Neural progenitor cell (in vitro differentiated cells): ENCODE results near the gene EFCAB11.

ENCODE experiments used
- CTCF ChIP-seq: fragments of 200-600 bp; sonication (generic); IDR thresholded peaks from 2 replicates; pipeline ENCODE4 v1.5.1; 2017; ENCODE audit warnings: antibody characterized with exemption, mild to moderate bottlenecking
- EZH2 ChIP-seq: fragments of 200-600 bp; sonication (generic); IDR thresholded peaks from 2 replicates; pipeline ENCODE4 v1.6.1; 2017; ENCODE audit warnings: antibody characterized with exemption, mild to moderate bottlenecking, moderate library complexity
- EZH2phosphoT487 ChIP-seq: fragments of 200-600 bp; sonication (generic); IDR thresholded peaks from 2 replicates; pipeline ENCODE4 v1.6.1; 2017; ENCODE audit warnings: antibody characterized with exemption

DNA sequence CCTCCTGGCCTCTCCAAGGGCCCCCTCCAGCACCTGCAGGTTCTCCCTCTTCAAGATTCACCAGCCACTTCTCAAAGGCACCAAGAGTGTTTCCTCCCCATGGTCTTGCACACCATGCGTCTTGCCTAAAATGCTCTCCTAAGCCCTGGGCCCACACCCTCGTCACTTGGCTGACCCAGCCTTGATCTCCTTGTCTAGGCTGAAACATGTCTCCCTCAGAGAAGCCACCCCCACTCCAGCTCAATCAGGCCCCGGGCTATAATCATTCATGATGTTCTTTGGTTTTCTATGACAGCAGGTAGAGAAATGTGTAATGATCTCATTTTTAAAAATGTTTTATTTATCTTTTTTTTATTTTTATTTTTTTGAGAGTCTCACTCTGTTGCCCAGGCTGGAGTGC, 88.1 kb downstream of the EFCAB11 start:
- TF ChIP-seq CTCF (no peak), EZH2 (no peak), EZH2phosphoT487 (no peak)
